ENCODE measurements around the gene VPS50.

DNA sequence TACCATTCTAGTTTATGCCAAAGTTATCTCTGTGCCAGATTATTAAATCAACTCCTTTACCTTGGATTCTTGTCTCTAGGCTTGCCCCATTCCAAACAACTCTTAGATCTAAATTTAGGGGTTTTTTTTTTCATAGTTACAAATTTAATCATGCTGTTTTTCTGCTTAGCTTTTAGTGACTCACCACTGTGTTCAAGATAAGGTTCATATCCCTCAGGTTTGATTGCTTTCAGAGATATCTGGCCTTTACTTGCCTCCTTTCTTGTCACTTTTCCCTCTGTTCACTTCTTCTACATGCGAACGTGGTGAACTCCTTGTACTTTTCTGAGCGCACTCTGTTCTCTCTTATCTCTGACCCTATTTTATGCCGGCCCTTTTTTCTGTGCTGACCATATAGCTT, 78.2 kb downstream of the VPS50 start:
- TF ChIP-seq, protein P1, sequence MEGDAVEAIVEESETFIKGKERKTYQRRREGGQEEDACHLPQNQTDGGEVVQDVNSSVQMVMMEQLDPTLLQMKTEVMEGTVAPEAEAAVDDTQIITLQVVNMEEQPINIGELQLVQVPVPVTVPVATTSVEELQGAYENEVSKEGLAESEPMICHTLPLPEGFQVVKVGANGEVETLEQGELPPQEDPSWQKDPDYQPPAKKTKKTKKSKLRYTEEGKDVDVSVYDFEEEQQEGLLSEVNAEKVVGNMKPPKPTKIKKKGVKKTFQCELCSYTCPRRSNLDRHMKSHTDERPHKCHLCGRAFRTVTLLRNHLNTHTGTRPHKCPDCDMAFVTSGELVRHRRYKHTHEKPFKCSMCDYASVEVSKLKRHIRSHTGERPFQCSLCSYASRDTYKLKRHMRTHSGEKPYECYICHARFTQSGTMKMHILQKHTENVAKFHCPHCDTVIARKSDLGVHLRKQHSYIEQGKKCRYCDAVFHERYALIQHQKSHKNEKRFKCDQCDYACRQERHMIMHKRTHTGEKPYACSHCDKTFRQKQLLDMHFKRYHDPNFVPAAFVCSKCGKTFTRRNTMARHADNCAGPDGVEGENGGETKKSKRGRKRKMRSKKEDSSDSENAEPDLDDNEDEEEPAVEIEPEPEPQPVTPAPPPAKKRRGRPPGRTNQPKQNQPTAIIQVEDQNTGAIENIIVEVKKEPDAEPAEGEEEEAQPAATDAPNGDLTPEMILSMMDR (IDR thresholded peaks at IDR 0.05), result no peak
- TF ChIP-seq EZH2 (IDR thresholded peaks at IDR 0.05; ENCODE audit: borderline replicate concordance, insufficient read depth, low read depth, low read length, poor library complexity, severe bottlenecking), result no peak
